Karpas-422 (cell line): ENCODE data around the gene FBXL16. TPM values are rescaled to one million over a fixed set of nuclear protein-coding genes. Genes with fewer than 3 reads are reported as not detected.
A peak's percentile ranks its signal among the peaks of the same experiment; 100 is the strongest.

ENCODE experiments used
- DNase-seq: peaks from one replicate; pipeline ENCODE4 v3.0.0-alpha.2; 2015
- H2AFZ ChIP-seq: fragments of 200-600 bp; sonication (generic); 2 replicates; pipeline ENCODE4 v1.6.1; 2014; ENCODE audit warnings: antibody characterized with exemption, low read length, mixed read lengths
- H3K27ac ChIP-seq: fragments of 200-600 bp; sonication (generic); 2 replicates; pipeline ENCODE4 v1.5.1; 2014; ENCODE audit warnings: mild to moderate bottlenecking, low read length, moderate library complexity
- H3K27me3 ChIP-seq: fragments of 200-600 bp; sonication (generic); 2 replicates; pipeline ENCODE4 v1.6.1; 2014; ENCODE audit warnings: low read length, mixed read lengths
- H3K36me3 ChIP-seq: fragments of 200-600 bp; sonication (generic); 2 replicates; pipeline ENCODE4 v1.6.1; 2014; ENCODE audit warnings: low read length, mixed read lengths; ENCODE audit not compliant: insufficient read depth
- H3K4me1 ChIP-seq: fragments of 200-600 bp; sonication (generic); 2 replicates; pipeline ENCODE4 v1.6.1; 2014; ENCODE audit warnings: mild to moderate bottlenecking, low read length, mixed read lengths
- H3K4me2 ChIP-seq: fragments of 200-600 bp; sonication (generic); 2 replicates; pipeline ENCODE4 v1.6.1; 2014; ENCODE audit warnings: low read length, low read depth, mild to moderate bottlenecking; ENCODE audit not compliant: poor library complexity, severe bottlenecking
- H3K4me3 ChIP-seq: fragments of 200-600 bp; sonication (generic); 2 replicates; pipeline ENCODE4 v1.5.1; 2014; ENCODE audit warnings: mild to moderate bottlenecking, antibody characterized with exemption, low read length, mixed read lengths
- H3K79me2 ChIP-seq: fragments of 200-600 bp; sonication (generic); 2 replicates; pipeline ENCODE4 v1.6.1; 2014; ENCODE audit warnings: mild to moderate bottlenecking, low read length, mixed read lengths
- H3K9ac ChIP-seq: fragments of 200-600 bp; sonication (generic); 2 replicates; pipeline ENCODE4 v1.6.0; 2014; ENCODE audit warnings: low read length
- H3K9me2 ChIP-seq: fragments of 200-600 bp; sonication (generic), shearing (Covaris generic); replicated peaks from 2 replicates; pipeline ENCODE4 v1.6.0; 2014; ENCODE audit warnings: mild to moderate bottlenecking, low read length, moderate library complexity; ENCODE audit not compliant: insufficient read depth
- H3K9me3 ChIP-seq: fragments of 300-700, 200-600 bp; sonication (generic); 2 replicates; pipeline ENCODE4 v1.6.1; 2014; ENCODE audit warnings: low read length, mixed read lengths
- H4K20me1 ChIP-seq: fragments of 200-600 bp; sonication (generic); 2 replicates; pipeline ENCODE4 v1.6.1; 2014; ENCODE audit warnings: mild to moderate bottlenecking, antibody characterized with exemption, low read length, low read depth; ENCODE audit not compliant: insufficient read depth
- total RNA-seq: library from RNA; depleted of rRNA; stranded (reverse); fragments of >200 nt; shearing (Covaris generic); gene quantifications from 2 replicates; pipeline ENCODE4 v1.2.3, GENCODE V29; 2014; ENCODE audit warnings: low replicate concordance

Gene FBXL16
- total RNA-seq, 1 experiment from 2014 or later, result 0.48 TPM

DNA sequence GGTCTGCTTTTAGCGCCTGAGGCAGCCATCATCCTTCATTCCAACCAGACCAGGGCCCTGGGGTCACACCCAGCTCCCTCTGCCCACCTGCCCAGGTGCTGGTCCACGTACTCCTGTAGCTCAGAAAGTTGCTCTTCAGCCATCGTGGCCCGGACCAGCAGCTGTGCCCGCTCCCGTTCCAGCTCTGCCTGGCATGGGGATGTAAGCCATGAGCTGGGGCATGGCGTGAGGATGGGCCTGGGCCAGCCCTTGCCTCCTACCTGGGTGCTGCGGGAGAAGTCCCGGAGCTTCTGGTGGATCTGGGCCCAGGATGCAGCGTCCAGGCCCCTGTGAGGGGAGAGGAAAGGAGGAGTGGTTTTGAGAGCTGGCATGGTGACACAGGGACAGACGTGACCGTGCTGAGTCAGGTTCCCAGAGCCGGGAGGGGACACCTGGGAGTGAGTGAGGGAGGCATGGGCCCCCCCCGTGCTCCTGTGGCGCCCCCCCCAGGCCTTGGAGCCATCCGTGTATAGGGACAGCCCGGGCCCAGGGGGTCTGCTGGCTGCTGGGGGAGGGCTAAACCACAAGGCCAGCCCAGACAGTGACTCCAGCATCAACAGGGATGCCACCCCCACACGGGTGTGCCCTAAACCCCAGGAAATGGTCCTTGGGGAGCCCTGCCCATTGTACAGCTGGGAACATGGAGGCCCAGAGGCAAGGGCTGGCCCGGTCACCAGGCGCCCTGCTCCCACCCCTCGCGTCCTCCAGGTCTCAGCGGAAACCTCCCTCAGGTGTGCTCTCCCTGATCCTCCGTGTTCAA is 17.4 kb upstream of the FBXL16 start:
- peak overlapping the region; percentile 35; the same call in 1 of the 2 replicates for H3K4me3 ChIP-seq
- no peaks in the 10 kb centered on the region for H3K27me3 ChIP-seq
- 0 out of 2 replicates have a peak, but pooled peaks cover 18% of the 10 kb centered on the region for H3K79me2 ChIP-seq
- H3K4me1 ChIP-seq, result peaks cover 81% of the 10 kb centered on the region
- peak; percentile 42 for DNase-seq
- peaks cover 8% of the 10 kb centered on the region for H4K20me1 ChIP-seq
- no peaks in the 10 kb centered on the region for H3K9me3 ChIP-seq
- peak overlapping the region; percentile 89 for H3K4me2 ChIP-seq
- H3K9me2 ChIP-seq, result no peaks in the 10 kb centered on the region
- H3K36me3 ChIP-seq, result 0 out of 2 replicates have a peak, but pooled peaks cover 2% of the 10 kb centered on the region
- peak overlapping the region; percentile 75 for H3K9ac ChIP-seq
- H3K27ac ChIP-seq, result peak overlapping the region; percentile 91
- H2AFZ ChIP-seq, result no peak overlapping the region

DNA sequence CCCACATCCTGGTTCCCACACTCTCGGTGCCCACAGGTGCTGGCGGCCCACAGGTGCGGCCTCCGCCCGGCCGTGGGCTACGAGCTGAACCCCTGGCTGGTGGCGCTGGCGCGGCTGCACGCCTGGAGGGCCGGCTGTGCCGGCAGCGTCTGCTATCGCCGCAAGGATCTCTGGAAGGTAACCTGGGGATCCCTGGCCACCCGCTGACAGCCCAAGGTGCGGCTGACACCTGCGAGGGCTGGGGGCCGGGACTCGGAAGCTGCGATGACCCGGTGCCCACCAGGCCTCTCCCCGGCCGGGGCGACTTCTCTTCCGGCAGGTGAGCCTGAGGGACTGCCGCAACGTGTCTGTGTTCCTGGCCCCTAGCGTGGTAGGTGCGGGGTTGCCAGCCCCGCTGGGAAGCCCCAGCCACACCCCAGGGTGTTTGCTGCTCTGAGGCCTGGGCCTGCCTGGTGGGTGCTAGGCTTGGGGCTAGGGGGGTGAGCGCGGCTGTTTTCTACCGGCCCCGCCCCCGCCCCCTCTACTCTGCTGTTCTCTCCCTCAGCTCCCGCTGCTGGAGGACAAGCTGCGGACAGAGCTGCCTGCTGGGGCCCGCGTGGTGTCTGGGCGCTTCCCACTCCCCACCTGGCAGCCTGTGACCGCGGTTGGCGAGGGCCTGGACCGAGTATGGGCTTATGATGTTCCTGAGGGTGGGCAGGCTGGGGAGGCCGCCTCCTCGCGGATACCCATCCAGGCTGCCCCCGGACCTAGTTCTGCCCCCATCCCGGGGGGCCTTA is 16.4 kb upstream of the FBXL16 start:
- Histone ChIP-seq H2AFZ (no peak overlapping the region), H3K9me2 (no peaks in the 10 kb centered on the region), H3K4me2 (peak overlapping the region; percentile 88), H3K4me3 (peak overlapping the region; percentile 97), H3K27ac (no peak overlapping the region), H3K4me1 (peaks cover 84% of the 10 kb centered on the region), H3K36me3 (0 out of 2 replicates have a peak, but pooled peaks cover 2% of the 10 kb centered on the region), H4K20me1 (peaks cover 19% of the 10 kb centered on the region), H3K9me3 (no peaks in the 10 kb centered on the region), H3K79me2 (0 out of 2 replicates have a peak, but pooled peaks cover 15% of the 10 kb centered on the region), H3K27me3 (no peaks in the 10 kb centered on the region), H3K9ac (peak overlapping the region; percentile 99)
- peak; percentile 45 for DNase-seq

DNA sequence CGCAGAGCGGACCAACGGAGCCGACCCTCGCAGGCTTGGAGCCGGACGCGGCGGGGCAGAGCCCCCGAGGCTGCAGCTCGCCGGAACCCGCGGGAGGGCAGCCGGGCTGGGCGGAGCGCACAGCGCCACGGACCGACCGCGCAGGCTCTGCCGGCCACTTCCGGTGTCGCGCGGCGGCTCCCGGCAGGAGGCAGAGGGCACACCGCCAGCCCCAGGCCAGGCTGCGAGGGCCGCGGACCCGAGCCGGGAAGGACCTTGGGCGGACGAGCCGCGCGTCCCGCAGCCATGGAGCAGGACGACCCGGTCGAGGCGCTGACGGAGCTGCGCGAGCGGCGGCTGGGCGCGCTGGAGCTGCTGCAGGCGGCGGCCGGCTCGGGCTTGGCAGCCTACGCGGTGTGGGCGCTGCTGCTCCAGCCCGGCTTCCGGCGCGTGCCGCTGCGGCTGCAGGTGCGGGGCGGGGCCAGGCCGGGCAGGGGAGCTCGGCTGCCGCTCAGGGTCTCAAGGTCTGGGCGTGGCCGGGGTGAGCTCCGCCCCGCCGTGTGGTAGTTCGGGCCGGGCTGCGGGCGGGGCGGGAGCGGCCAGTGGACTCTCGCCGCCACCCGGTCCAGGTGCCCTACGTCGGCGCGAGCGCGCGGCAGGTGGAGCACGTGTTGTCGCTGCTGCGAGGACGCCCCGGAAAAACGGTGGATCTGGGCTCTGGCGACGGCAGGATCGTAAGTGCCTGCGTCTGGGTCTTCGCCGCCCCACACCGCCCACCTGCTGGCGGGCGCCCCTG is 15.6 kb upstream of the FBXL16 start, which contains the start of gene ANTKMT:
ANTKMT (plus strand) TSS at position 157 of the 775 bp plus-strand sequence; CDS start at position 286, 129 bp downstream.
- 0 out of 2 replicates have a peak, but pooled peaks cover 2% of the 10 kb centered on the region for H3K36me3 ChIP-seq
- peaks cover 87% of the 10 kb centered on the region for H3K4me1 ChIP-seq
- H2AFZ ChIP-seq, result no peak within 1 kb of the TSS; the same call in 1 of the 2 replicates
- H3K4me3 ChIP-seq, result peak within 1 kb of the TSS; percentile 97
- peak within 1 kb of the TSS; percentile 88 for H3K4me2 ChIP-seq
- peaks cover 15% of the 10 kb centered on the region; the same call in 1 of the 2 replicates for H3K79me2 ChIP-seq
- no peaks in the 10 kb centered on the region for H3K27me3 ChIP-seq
- peaks cover 25% of the 10 kb centered on the region for H4K20me1 ChIP-seq
- H3K9me3 ChIP-seq, result no peaks in the 10 kb centered on the region
- peak; percentile 97 for DNase-seq
- no peaks in the 10 kb centered on the region for H3K9me2 ChIP-seq
- H3K27ac ChIP-seq, result peak within 1 kb of the TSS; percentile 91
- H3K9ac ChIP-seq, result peak within 1 kb of the TSS; percentile 99

DNA sequence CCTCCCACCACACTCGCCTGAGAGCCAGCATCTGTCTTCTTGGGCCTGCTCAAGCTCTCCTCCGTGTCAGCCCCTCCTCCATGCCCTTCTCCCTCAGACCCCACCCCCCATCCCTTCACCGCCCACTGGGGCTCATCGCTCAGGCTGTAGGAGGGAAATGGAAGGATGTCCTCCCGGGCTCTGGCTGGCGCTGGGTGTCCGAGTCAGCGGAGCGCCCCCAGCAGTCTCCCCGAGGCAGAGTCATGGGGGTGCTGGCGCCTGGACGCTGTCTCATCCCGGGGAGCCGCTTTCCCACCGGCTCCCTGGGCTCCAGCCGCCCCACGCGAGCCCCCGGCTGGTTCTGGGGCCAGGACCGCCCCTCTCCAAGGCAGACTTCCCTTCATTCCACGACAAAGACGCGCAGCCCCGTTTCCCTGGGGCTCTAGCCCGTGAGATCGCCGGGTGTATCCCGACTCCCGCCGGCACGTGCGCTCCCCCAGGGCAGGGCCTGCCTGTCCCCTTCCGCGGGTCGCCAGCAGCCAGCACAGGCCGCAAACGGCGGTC is 14.9 kb upstream of the FBXL16 start:
- peak; percentile 95 for DNase-seq
- H4K20me1 ChIP-seq, result peaks cover 29% of the 10 kb centered on the region
- peak overlapping the region; percentile 88 for H3K4me2 ChIP-seq
- no peaks in the 10 kb centered on the region for H3K9me3 ChIP-seq
- no peaks in the 10 kb centered on the region for H3K9me2 ChIP-seq
- H3K36me3 ChIP-seq, result 0 out of 2 replicates have a peak, but pooled peaks cover 2% of the 10 kb centered on the region
- no peak overlapping the region; the same call in 1 of the 2 replicates for H2AFZ ChIP-seq
- peaks cover 19% of the 10 kb centered on the region; the same call in 1 of the 2 replicates for H3K79me2 ChIP-seq
- peak overlapping the region; percentile 97 for H3K4me3 ChIP-seq
- H3K9ac ChIP-seq, result peak overlapping the region; percentile 99
- H3K27me3 ChIP-seq, result no peaks in the 10 kb centered on the region
- H3K27ac ChIP-seq, result peak overlapping the region; percentile 91
- H3K4me1 ChIP-seq, result peaks cover 85% of the 10 kb centered on the region

DNA sequence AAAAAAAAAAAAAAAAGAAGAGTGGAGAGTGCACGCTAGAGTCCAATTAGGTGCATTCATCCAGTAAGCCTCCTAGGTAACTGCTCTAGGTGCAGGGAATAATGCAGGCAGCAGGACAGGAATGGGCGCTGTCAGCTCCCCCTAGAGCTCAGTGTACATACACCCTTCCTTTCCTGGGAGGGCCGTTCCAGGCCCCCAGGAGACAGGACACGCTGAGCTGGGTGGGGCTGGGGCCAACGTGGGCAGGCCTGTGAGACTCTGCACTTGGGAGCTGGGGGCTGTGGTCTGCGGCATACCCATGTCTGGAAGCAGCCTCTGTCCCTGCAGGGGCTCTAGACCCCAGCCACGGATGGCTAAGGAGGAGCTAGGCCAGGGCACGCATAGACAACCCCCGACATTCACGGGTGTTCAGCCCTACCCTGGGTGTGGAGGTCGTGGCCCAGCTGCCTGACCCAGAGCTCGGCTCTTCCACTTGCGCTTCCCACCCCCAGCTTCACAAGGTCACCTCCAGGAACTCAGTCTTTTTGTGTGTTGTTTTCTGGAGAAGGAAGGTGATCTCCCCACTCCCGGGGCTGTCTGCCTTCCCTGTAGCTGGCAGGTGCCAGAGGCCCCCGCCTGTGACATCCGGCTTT is 14.3 kb upstream of the FBXL16 start:
- Histone ChIP-seq H3K27ac (peak overlapping the region; percentile 91), H3K9ac (peak overlapping the region; percentile 99), H3K4me2 (peak overlapping the region; percentile 88), H3K36me3 (0 out of 2 replicates have a peak, but pooled peaks cover 2% of the 10 kb centered on the region), H2AFZ (no peak overlapping the region), H3K9me3 (no peaks in the 10 kb centered on the region), H3K4me1 (peaks cover 82% of the 10 kb centered on the region), H3K27me3 (no peaks in the 10 kb centered on the region), H3K4me3 (peak overlapping the region; percentile 97), H3K79me2 (peaks cover 19% of the 10 kb centered on the region; the same call in 1 of the 2 replicates), H4K20me1 (peaks cover 29% of the 10 kb centered on the region), H3K9me2 (no peaks in the 10 kb centered on the region)
- DNase-seq, result no peak

DNA sequence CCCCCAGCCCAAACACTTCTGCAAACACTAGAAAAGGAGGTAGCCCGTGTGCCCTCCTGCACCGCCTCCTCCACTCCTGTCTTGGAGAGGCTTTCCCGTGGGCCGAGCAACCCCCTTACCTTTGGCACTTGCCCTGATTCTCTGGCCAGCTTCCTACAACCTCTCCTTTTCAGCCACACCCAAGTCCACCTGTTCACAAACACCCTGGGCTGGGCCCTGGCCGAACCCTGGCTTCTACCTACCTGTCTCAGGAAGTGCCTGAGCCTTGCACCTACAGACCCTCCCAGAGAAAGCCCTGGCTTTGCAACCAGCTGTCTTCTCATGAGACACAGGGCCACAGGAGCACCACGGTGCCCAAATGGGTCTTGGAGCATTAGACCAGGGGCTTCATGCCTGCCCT is 13.3 kb upstream of the FBXL16 start:
- Histone ChIP-seq H3K27me3 (no peaks in the 10 kb centered on the region), H3K9me2 (no peaks in the 10 kb centered on the region), H3K9ac (peak overlapping the region; percentile 99; the same call in 1 of the 2 replicates), H3K4me2 (peak overlapping the region; percentile 88), H2AFZ (no peak overlapping the region), H3K4me3 (peak overlapping the region; percentile 97; the same call in 1 of the 2 replicates), H3K27ac (no peak overlapping the region), H3K9me3 (no peaks in the 10 kb centered on the region), H3K79me2 (peaks cover 19% of the 10 kb centered on the region; the same call in 1 of the 2 replicates), H3K4me1 (peaks cover 78% of the 10 kb centered on the region), H3K36me3 (0 out of 2 replicates have a peak, but pooled peaks cover 2% of the 10 kb centered on the region), H4K20me1 (peaks cover 35% of the 10 kb centered on the region)
- DNase-seq, result peak; percentile 49

DNA sequence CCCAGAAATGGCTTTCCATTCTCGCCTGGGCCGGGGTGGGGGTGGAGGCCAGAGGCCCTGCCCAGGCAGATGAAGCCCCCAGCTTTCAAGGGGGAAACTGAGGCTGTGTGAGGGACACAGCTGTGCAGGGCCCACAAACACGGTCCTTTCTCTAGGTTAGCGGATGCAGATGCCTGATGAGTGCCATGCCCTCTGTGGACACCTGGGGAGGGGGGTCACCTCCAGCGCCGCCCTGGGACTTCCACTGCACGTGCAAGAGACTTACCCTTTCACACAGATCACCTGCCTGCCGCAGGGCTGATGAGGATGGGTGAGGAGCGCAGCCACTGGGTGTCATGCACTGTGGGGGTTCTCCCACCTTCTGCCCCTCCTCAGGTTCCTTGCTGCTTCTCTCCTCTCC is 12.8 kb upstream of the FBXL16 start:
- Histone ChIP-seq H3K9me3 (no peaks in the 10 kb centered on the region), H3K4me3 (no peak overlapping the region), H3K27ac (no peak overlapping the region), H3K27me3 (no peaks in the 10 kb centered on the region), H3K36me3 (0 out of 2 replicates have a peak, but pooled peaks cover under 1% of the 10 kb centered on the region), H4K20me1 (peaks cover 38% of the 10 kb centered on the region), H3K9me2 (no peaks in the 10 kb centered on the region), H2AFZ (no peak overlapping the region), H3K79me2 (peaks cover 19% of the 10 kb centered on the region; the same call in 1 of the 2 replicates), H3K4me1 (peaks cover 73% of the 10 kb centered on the region), H3K4me2 (peak overlapping the region; percentile 88), H3K9ac (no peak overlapping the region)
- DNase-seq, result peak; percentile 41
